AG10803 (cell line): Measurements from ENCODE around the gene MAN1C1.

Experiments used
- DNase-seq: peaks from one replicate; pipeline ENCODE4 v3.0.0; 2010; ENCODE audit warnings: low read depth
- H3K4me3 ChIP-seq: 2 replicates; pipeline ENCODE4 v1.5.1; 2011; ENCODE audit warnings: mild to moderate bottlenecking, low read length, control low read depth
- TF ChIP-seq, protein P1 (sequence below): conservative IDR thresholded peaks from 2 replicates; pipeline ENCODE4 v1.5.1; 2011; ENCODE audit warnings: mild to moderate bottlenecking, low read length, control low read depth, inconsistent platforms

The MAN1C1 gene

GRCh38 chr1:25772164-25772563, 155.6 kb downstream of the MAN1C1 start:
- TF ChIP-seq, protein P1, sequence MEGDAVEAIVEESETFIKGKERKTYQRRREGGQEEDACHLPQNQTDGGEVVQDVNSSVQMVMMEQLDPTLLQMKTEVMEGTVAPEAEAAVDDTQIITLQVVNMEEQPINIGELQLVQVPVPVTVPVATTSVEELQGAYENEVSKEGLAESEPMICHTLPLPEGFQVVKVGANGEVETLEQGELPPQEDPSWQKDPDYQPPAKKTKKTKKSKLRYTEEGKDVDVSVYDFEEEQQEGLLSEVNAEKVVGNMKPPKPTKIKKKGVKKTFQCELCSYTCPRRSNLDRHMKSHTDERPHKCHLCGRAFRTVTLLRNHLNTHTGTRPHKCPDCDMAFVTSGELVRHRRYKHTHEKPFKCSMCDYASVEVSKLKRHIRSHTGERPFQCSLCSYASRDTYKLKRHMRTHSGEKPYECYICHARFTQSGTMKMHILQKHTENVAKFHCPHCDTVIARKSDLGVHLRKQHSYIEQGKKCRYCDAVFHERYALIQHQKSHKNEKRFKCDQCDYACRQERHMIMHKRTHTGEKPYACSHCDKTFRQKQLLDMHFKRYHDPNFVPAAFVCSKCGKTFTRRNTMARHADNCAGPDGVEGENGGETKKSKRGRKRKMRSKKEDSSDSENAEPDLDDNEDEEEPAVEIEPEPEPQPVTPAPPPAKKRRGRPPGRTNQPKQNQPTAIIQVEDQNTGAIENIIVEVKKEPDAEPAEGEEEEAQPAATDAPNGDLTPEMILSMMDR = no peak
- DNase-seq = no peak

GRCh38 chr1:25772692-25773245, 156.2 kb downstream of the MAN1C1 start:
- H3K4me3 ChIP-seq = no peak overlapping the region
- no peak for DNase-seq
- TF ChIP-seq, protein P1 = no peak

More at GRCh38 chr1:25772164-25772563, 155.6 kb downstream of the MAN1C1 start:
- H3K4me3 ChIP-seq = no peak overlapping the region

- no peak overlapping the region for H3K4me3 ChIP-seq
- no peak for DNase-seq
- TF ChIP-seq, protein P1 = no peak
Measured at GRCh38 chr1:25773441-25774125, 157.0 kb downstream of the MAN1C1 start.

GRCh38 chr1:25774206-25774803, 157.7 kb downstream of the MAN1C1 start:
- no peak for DNase-seq

GRCh38 chr1:25774921-25775771, 158.6 kb downstream of the MAN1C1 start:
- no peak overlapping the region for H3K4me3 ChIP-seq
- TF ChIP-seq, protein P1 = no peak
- no peak for DNase-seq

More at GRCh38 chr1:25774206-25774803, 157.7 kb downstream of the MAN1C1 start:
- TF ChIP-seq, protein P1 = no peak
- H3K4me3 ChIP-seq = no peak overlapping the region

DNA sequence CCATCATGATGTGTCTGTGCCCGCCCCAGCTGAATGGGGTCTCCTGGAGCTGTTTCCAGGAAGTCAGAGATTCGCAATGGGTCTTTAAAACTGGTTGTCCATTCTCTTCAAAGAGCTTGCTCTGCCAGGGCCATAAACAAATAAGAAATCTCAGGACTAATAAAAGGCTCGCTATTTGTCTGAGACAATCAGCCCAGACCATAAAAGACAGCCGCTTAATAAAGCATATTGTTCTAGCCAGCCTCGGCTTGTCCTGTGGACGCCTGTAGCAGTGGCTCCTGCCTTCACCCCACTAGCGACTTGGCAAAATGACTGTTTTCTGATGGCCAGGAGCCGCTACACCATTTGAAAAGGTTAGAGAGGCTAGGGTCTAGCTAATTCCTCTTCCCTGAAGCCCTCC, 162.8 kb downstream of the MAN1C1 start:
- TF ChIP-seq, protein P1 = no peak
- H3K4me3 ChIP-seq = no peak overlapping the region
- DNase-seq = no peak
